GM12801 (cell line): ENCODE measurements around the gene PKD1L1.

Experiments used
- TF ChIP-seq, protein P1 (sequence below): IDR thresholded peaks from one replicate; pipeline ENCODE4 v1.5.1; 2011; ENCODE audit warnings: control low read depth; ENCODE audit not compliant: insufficient read length; ENCODE audit errors: extremely low read depth

Gene PKD1L1

DNA sequence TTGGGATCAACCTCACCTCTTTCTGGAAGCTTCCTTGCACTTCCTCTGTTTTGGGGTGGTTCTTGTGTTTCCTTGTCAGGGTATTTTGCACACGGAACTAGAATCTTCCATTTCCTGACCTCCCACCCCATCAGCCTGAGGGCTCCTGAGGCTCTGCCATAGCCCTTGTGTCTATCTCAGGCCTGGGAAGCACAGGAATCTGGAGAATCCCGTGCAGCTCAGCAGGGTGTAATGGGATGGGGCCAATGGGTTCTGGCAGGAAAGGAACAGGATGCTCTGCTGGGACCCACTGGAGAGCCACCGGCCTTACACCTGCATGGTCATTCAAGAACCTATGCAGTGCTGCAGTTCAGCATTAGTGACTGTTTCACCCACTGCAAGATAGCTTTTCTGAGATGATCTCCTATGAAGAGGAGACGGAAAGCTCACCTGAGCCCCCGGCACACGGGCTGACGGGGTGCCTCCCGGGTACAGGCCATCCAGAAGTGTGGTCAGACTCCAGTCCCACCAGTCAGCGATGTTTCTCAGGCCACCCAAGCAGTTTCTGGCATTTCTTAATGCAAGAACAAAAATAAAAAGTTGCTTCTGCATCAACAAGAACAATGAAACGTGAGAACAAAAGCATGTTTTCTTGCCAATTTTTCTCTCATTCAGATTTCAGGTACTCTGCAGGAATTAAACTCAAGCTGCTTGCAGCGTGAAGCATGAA, 133.2 kb downstream of the PKD1L1 start:
- TF ChIP-seq, protein P1, sequence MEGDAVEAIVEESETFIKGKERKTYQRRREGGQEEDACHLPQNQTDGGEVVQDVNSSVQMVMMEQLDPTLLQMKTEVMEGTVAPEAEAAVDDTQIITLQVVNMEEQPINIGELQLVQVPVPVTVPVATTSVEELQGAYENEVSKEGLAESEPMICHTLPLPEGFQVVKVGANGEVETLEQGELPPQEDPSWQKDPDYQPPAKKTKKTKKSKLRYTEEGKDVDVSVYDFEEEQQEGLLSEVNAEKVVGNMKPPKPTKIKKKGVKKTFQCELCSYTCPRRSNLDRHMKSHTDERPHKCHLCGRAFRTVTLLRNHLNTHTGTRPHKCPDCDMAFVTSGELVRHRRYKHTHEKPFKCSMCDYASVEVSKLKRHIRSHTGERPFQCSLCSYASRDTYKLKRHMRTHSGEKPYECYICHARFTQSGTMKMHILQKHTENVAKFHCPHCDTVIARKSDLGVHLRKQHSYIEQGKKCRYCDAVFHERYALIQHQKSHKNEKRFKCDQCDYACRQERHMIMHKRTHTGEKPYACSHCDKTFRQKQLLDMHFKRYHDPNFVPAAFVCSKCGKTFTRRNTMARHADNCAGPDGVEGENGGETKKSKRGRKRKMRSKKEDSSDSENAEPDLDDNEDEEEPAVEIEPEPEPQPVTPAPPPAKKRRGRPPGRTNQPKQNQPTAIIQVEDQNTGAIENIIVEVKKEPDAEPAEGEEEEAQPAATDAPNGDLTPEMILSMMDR: no peak

- TF ChIP-seq, protein P1: no peak
These were observed 134.5 kb downstream of the PKD1L1 start for GRCh38 chr7:47813620-47814260.

GRCh38 chr7:47812429-47813136, 135.7 kb downstream of the PKD1L1 start:
- TF ChIP-seq, protein P1: no peak

GRCh38 chr7:47811632-47812380, 136.5 kb downstream of the PKD1L1 start:
- TF ChIP-seq, protein P1: no peak

DNA sequence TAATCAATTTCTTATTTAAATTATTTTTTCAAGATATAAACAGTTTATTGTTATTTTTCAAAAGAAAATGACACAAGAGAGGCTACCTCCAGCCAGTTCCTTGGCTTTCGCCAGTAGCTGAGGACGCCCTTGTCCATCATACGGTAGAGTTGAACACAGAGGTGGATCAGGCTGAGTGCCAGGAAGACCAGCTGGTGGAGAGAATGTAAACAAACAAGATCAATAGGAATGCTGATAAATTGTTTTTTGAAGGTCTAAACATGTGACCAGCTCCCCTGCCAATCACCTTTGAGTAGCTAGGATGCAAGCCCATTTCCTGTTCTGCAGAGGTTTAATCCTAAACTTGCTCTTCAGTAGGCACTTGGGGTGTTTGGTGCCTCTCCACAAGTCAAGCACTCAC, 138.9 kb downstream of the PKD1L1 start:
- TF ChIP-seq, protein P1: no peak

DNA sequence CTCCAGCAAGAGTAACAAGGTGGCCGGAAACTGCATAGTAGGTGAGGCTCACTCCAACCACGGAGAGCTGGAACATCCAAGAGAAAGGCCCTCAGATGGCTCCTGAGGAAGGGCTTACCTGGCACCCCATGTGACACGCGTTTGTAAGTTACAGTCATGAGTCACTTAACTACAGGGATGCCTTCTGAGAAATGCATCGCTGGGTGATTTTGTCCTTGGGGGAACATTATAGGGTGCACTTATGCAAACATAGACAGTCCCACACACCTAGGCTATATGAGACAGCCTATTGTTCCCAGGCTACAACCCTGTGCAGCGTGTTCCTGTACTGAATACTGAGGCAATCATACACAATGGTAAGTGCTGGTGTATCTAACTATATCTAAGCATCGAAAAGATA, 139.9 kb downstream of the PKD1L1 start:
- TF ChIP-seq, protein P1: no peak

GRCh38 chr7:47807756-47808155, 140.5 kb downstream of the PKD1L1 start:
- TF ChIP-seq, protein P1: no peak
